NCI-H345 treated with DMSO at 0.1 percent for 48 hours (cell line): ENCODE results near the gene KIF12.
"Not testable (repeated sequence)": the region's sequence is repeated elsewhere in the genome, so short reads cannot be mapped to it uniquely, and the experiment has no call there.

Experiments
- DNase-seq: peaks from one replicate; lab custom pipeline; 2025; ENCODE audit not compliant: unreplicated experiment; lab: John Stamatoyannopoulos, UW

KIF12 gene

DNA sequence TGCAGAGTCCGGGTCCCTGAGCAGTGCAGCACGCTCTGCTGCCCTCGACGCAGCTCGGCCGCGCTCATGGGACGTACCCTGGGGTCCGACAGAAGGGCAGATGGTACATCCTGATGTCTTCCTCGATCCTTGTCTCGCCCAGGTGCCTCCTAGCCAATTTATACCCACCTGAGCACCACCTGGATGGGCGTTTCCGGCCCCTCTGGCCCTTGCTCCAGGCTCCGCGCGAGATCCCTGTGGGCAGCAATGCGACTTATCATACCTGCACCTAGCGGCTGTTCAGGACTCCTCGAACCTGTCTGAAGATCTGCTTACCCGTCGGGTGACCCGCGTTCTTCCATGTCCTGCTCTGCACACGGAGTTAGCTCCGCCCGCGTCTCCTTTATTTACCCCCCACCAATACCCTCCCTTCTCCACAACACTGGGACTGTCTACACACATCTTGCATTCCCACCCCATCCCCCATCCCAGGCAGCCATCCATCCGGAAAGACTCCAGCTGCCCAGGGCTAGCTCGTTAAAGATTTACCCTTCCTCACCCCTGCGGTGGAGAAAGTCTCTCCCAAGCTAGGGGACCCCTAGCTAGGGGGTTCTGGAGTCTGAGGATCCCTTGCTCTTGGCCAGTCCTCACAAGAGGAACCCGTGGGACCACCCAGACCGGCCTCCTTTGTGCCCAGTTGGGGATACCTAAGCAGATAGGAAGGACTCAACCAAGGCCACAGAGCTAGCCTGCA, at the start of gene KIF12:
Gene KIF12 (minus strand): TSS at position 357 of the 733 bp plus-strand sequence. CDS start 16 bp downstream, at position 341.
- no peak for DNase-seq

DNA sequence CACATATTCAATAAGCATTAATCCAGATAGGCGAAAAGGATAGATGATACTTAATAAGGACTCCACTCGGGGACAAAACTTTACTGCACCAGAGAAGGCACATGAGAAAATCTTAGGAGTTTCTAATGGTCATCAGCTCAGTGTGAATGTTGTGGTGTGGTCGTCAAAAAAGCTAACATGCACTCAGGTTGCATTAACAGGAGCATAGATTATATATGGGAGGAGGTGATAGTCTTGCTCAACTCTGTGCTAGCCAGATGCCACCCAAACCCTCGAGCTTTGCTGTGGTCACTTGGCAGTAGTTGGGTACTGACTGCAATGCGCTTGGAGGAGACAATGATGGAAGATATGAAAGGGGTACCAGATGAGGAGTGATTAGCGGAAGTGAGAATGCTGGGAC, 47.6 kb upstream of the KIF12 start:
- no peak for DNase-seq

DNA sequence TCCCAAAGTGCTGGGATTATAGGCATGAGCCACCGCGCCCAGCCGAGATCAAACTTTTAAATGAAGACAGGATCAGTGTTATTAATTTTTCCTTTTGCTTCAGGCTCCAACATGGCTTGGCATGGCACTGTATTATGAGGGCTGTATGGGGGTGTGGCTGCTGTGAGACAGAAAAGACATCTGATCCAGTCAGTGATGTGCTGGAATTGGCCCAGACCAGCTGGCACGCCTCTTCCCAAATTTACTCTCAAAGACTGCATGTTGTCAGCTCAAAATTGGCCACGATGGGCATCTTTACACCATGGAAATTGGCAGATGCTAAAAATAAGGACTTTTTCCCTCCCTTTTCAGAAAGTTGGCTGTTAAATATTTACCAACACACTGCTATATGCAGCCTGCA, 44.1 kb upstream of the KIF12 start:
- DNase-seq = no peak

DNA sequence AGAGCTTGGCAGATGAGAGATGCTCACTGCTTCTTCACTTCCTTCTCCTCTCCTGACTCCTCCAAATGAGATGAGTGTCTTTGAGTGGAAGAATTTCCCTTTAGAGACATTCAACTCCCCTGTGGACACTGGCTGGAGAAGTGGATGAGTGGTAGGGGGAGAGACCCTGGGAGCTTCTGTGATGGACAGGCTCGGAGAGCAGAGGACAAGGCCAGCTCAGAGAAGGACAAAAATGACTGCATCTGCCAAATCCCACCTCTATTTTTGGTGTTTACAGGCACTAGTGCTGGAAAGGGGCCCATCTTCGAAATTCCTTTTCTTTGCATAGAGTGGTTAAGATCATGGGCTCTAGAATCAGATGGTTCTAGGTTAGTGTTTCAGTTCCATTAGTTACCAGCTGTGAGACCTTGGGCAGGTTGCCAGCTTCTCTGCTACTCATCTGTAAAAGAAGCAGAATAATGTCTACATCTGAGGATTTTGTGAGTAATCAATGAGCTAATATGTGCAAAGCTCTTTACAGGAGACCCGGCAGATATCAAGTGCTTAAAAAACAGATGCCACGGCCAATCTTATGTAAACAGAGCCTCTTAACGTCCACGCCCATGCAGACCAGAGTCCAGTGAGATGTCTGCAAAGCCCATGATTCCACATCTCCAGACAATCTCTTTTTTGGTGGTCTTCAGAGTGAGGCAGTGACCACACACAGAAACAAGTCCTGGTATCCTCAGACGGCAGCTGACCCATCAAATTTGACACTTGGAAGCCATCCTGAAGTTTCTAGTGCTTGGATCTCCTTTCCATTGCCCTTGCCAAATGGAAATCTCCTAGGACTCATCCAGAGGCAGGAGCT, 42.7 kb upstream of the KIF12 start:
- DNase-seq = no peak

DNA sequence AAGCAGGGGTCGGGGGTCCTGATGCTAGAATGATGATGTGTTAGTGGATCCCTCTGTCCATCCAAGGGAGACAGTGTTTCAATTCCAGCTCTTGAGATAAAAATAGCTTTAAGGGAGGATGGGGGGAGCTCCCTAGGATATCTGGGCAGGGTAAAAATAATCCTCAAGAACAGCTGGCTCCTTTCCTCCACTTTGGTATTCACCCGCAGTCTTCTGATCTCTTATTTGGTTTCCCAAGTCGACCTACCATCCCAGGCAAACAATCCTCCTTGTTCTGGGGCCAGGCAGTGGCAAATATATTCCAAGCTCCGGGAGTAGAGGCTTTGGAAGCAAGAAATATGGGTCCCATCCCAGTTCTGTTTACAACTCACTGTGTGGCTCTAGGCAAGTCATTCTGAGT, 41.8 kb upstream of the KIF12 start:
- no peak for DNase-seq

DNA sequence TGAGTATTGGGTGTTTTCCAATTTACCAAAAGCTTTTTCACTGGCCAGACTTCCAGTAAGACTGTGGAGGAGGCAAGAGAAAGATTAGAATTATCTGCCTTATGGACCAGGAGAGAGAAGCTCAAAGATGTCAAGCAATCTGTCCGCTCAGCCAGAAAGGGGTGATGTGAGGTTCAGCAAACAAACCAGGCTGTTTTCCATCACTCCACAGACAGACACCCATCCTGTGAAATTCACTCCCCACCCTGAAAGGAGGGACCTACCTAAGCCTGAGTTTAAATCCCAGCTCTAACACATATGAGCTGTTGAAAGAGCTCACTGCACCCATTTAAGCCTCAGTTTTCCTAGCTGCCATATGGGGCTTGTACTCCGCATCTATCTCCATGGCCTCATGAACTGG, 41.3 kb upstream of the KIF12 start:
- no peak for DNase-seq

DNA sequence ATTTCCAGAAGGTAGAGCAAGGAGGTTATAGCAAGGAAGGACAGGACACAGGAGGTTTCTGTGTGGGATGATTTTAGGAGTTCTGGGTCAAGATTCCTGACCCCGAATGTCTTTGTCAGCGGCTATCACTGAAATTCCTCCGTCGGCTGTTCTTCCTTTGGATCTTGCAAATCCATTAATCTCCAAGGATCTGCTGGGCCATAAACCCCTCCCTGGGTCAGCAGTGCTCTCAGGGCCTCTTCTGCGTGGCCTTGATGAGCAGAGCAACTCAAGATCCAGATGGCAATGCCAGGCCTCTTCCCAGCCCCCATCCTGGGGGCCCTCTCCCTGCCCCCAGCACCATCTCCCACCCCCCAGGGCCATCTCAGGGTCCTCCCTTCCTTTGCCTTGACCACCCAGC, 40.0 kb upstream of the KIF12 start:
- no peak for DNase-seq

DNA sequence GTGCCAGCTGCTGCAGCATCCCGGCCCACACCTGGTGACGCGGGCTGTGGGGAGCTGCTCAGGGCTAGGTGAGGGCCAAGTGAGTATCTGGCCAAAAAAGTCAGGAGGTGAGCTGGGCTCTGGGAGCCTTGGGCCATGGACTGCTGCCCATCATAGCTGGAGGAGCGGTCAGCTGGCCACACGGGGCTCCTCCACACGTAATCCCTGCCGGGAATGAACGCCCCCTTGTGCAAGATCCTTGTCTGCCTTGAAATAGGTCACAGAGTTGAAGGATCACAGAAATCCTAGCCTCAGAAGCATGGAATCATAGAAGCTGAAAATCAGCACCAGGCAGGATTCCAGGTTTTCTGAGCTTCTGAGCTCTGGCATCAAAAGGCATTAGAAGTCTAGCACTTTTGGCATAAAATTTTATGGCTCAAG, 39.5 kb upstream of the KIF12 start:
- no peak for DNase-seq

DNA sequence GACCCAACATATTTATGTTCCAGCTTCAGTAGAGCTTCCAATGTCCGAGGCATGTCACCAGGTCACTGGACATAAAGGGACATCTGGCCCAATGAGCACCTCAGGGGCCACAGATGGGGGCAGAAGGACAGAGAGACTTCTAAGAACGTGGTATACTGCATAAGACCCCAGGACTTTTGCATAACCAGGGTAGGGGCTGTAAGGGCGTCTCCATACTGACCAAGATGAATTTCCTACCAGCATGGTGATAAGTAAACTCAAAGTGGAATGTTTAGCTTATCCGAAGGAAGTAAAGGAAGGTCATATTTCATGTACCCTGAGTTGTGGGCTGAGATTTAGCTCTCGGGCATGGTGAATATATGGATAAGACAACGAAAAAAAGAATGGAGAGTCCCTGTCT, 38.7 kb upstream of the KIF12 start:
- DNase-seq = no peak

DNA sequence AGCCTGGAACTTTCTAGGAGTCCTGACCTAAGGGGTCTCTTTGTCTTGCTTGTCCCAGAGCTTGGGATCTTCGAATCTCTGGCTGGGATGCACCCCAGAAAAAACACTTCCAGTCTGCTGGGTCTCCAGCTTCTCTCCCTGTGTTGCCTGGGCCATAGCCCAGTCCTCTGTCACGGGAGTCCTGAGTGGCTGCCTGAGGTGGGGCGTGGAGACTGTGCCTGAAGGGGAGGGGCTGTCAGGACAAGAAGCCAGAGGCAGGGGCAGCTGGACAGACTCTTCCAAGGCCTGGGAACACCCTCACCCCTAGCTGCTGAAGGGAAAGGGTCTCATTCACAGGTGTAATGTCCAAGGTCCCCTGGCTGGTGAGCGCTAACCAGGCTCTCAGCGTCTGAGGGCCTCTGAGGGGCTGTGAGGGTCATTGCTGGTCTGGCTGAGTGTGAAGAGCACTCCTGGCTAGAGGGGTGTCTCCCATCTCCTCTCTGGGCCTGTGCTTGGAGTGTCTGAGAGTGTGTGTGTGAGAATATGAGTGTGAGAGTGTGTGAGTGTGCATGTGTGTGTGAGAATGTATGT, 35.8 kb upstream of the KIF12 start:
- no peak for DNase-seq

DNA sequence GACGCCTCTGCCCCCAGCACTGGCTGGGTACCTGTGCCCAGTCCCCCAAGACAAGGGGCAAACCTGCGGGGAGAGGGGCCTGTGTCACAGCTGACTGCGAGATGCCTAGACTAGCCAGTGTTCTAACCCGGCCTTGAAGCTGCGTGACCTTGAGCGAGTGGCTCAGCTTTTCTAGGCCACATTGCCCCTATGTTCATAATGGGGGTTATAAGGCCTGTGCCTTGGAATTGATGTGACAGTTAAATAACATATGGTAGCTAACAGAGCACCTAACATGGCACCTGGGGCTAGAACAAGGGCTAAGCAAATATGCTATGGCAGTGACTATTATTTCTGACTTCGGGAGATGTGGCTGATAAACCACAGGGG, 33.4 kb upstream of the KIF12 start:
- no peak for DNase-seq

DNA sequence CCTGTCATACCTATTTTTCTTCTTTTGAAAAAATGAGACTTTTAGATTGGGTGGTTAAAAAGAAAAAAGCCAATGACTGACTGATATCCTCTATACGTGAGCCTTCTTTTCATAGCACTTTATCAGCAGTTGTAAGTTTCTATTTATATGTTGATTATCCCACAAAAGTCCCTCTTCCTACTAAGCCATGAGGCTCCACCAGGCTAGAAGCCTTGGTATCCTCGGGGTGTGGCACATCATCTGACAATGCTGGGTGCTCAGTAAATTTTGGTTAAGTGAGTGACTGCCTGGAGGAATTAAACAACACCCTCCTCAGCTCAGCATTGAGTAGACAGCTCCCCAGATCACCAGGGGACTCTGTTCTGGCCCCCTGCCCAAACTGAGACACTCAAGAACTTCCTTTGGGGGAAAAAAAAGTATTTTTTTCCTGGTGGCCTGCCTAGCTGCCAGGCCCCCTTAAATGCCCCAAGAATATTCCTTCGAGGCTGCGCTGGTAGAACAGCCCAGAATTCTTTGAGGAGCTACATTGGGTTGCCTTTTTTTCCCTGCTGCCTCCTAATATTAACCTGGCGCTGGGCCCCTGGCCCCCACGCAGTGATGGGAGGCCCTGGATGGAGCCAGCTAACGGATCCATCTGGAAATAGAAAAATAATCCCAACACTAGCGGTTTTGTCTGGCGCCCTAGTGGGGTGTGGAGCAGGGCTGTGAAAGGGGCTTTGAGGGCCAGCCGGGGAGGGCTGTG, 32.9 kb upstream of the KIF12 start:
- DNase-seq = no peak

DNA sequence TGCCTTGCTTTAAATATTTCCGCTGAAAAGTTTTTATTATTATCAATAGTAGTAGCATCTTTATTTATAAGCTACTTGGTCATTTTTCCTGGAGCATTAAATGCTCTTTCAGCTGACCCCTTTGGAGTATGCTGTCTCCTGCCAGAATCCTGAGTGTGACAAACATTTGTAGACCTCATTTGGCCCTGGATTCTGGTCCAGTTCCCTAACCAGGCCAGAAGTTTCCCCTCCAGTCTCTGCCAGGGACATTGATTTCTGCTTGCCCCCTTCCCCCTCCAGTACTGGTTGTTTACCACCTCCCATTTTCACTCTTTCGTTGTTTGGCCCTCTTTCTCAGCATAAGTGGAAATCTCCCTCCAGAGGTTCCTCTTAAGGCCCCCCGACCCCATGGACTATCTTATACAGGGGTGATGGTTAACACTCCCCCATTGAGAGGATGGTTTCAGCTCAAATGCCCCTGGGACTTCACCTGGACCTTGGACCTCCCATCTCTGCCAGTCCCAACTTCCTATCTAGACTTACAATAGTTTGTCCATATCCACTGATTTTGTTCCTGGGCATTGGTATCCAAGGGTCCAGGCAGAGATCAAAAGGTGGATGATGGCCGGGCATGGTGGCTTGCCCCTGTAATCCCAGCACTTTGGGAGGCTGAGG, 31.7 kb upstream of the KIF12 start:
- no peak for DNase-seq

DNA sequence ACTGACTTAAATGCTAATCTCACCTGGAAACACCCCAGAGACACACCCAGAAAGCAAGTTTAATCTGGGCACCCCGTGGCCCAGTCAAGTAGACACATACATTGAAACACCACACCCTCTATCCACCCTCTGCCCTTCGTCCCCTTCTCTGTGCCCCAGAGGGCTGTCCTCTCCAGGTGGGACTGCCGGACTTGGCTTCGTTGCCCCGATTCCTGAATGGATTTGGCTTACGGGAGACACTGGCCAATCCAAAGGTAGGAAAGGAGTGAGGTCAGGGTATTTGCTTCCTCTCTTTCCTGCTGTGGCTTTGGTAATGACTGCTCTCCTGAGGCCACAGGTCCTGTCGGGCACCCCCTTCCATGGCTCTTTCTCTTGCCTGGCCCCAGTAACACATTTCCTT, 31.0 kb upstream of the KIF12 start:
- DNase-seq = no peak

DNA sequence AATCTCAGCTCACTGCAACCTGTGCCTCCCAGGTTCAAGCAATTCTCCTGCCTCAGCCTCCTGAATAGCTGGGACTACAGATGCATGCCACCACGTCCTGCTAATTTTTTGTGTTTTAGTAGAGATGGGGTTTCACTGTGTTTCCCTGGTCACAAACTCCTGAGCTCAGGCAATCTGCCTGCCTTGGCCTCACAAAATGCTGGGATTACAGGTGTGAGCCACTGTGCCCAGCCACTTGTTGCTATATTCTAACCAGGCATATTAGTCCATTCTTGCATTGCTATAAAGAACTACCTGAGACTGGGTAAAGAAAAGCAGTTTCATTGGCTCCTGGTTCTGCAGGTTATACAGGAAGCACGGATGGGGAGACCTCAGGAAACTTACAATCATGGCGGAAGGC, 29.7 kb upstream of the KIF12 start:
- DNase-seq = not testable (repeated sequence)

DNA sequence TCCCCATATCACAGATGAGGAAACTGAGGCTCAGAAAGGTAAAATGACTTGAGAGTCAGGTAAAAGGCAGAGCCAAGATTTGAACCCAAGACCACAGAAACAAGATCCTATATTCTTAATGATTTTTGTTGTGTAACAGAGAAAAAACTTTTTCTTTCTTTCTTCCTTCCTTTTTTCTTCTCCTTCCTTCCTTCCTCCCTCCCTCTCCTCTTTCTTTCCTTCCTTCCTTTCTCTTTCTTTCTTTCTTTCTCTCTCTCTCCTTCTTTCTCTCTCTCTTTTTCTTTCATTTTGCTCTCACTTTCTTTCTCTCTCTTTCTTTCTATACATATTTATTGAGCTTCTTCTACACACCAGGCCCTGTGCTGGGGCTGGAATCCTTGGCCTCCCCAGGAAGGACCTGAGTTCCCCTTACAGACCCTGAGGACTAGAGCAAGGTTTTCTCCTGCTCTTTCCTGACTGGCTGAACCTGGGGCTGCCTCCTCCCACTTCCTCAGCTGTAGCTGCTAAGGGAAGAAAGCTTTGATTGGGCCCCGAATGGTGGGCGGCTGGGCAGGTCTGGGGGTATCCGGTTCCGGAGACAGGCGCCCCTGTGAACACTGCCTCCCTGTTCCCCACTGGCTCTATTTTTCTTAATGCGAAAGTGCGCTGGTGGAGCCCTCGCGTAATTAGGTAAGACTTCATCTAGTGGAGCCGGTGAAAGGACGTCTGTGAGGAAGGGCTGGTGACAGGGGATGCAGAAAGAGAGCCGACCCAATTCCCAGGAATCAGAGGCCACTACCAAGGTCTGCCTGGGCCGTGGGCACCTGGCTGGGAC, 27.4 kb upstream of the KIF12 start:
- DNase-seq = no peak

DNA sequence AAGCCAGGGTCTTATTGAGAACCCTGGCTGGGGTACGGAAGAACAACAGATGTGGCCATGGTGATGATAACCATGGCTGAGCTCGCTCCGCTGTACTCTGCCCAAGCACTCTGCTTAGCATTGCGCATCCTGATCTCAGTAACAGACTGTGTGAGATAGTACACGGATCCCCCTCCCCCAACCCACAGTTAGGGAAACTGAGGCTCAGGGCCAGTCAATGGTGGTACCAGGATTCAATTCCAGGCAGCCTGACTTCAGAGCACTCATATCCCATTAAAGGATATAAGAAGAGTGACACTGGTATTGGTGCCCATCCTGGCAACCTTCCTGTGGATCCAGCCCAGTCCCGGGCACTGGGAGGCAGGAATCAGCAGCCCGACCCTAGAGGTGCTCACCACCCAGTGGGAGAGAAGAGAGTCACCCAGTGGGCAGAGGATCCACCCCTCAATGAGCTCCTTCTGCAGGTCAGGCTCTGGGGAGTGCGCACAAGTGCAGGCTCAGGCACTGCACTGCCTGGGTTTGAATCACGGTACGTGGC, 26.5 kb upstream of the KIF12 start:
- DNase-seq = no peak

DNA sequence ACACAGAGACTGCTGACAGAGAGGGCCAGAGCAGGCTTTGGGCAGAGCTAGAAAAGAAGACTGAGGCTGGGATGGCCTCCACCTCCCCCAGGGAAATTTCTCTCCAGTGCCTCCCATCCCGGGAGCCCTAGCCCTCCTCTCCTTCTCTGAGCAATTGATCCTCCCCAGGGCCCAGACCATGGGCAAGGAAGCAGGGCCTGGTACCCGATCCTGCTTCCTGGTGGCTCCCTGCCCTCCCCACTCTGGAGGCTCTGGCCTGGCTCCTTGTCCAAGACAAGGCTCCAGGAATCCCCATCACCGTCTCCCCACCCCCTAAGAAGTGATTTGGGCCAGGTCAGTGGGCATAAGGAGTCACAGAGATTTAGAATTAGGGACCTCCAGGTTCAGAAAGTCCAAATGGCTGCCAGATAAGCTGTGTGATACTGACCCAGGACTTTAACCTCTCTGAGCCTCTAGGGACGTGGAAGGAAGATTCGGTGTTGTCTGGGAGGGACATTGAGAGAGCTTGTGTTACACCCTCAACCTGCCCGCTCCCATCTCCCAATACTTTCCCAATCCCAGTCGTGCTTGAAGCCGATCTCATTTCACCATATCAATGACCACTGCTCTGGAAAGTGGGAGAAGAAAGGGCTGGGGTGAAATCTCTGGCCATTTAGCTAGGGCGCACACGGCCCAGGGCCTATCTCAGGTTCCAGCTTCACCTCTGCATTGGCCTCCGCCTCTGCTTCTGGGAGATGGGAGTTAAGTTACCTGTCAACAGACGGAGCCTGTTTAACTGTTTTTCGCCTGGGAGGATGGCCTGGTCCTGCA, 25.8 kb upstream of the KIF12 start:
- no peak for DNase-seq

DNA sequence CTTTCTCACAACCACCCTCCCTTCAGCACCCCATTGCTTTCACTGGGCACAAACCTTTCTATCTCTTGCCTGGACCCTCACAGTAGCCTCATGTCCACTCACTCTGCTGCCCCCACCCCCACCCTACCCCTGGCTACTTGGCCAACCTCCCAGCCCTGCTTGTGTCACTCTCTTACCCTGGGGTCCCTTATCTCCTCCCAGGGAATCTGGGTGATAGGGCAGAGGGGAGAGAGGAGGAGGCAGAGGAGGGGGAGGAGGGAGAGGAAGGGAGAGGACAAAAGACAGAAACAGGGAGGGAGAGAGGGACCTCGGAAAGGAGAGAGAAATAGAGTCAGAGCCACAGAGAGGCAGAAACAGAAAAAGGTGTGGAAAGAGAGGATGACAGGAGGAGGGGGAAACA, 25.0 kb upstream of the KIF12 start:
- no peak for DNase-seq
